A549 (cell line): ENCODE measurements around the gene BST2. TPM values are rescaled to one million over a fixed set of nuclear protein-coding genes. Genes with fewer than 3 reads are reported as not detected.

Experiments used
- ATAC-seq, 2 experiments: fragments of 200-7000 bp in 1 of 2; fragments of >200 bp in 1 of 2; cut with Nextera tagmentation in 1 of 2; cut with Tn5 transposase in 1 of 2; 3 replicates each; pipeline versions ENCODE4 v1.8.0 to v1.9.1; 2018 to 2020; ENCODE audit warnings: mild to moderate bottlenecking in 1 of 2, moderate library complexity in 1 of 2
- CTCF ChIA-PET: fragments of 300-600 bp; sonication (Branson Sonifier 250); formaldehyde crosslinking; extraction: SDS; loops from one replicate; lab custom pipeline; 2021; ENCODE audit warnings: antibody characterized with exemption, inconsistent platforms; lab: Yijun Ruan, JAX
- POLR2A ChIA-PET: fragments of 350-600 bp; formaldehyde crosslinking; extraction: SDS; loops from one replicate; lab custom pipeline; 2021; ENCODE audit warnings: antibody characterized with exemption, inconsistent platforms; lab: Yijun Ruan, JAX
- DNase-seq, 2 experiments: peaks; one replicate each; pipeline versions ENCODE4 v3.0.0 to v3.0.0-alpha.2; 2011 to 2016; ENCODE audit warnings: low read depth in 1 of 2, low spot score in 1 of 2
- FAIRE-seq: peaks from 2 replicates; lab custom pipeline; 2011; peaks lifted over from hg19 to GRCh38; lab: Jason Lieb, UNC
- H3K27ac ChIP-seq, 2 experiments: fragments of >200 bp; sonication (Bioruptor Twin); formaldehyde crosslinking; 3 replicates each; pipeline ENCODE4 v1.5.1; 2016 to 2017
- H3K4me1 ChIP-seq: fragments of >200 bp; sonication (Bioruptor Twin); formaldehyde crosslinking; 3 replicates; pipeline ENCODE4 v1.6.1; 2016
- H3K4me2 ChIP-seq: fragments of >200 bp; sonication (Bioruptor Twin); formaldehyde crosslinking; 3 replicates; pipeline ENCODE4 v1.6.1; 2016
- H3K4me3 ChIP-seq: fragments of >200 bp; sonication (Bioruptor Twin); formaldehyde crosslinking; 3 replicates; pipeline ENCODE4 v1.5.1; 2016
- H3K9me3 ChIP-seq: fragments of >200 bp; sonication (Bioruptor Twin); formaldehyde crosslinking; 3 replicates; pipeline ENCODE4 v1.6.1; 2016
- CBX8 ChIP-seq: fragments of 200-600 bp; sonication (generic); IDR thresholded peaks from 2 replicates; pipeline ENCODE4 v1.6.1; 2016
- CHD4 ChIP-seq: fragments of 200-600 bp; sonication (generic); IDR thresholded peaks from 2 replicates; pipeline ENCODE4 v1.6.1; 2016; ENCODE audit warnings: antibody characterized with exemption, mild to moderate bottlenecking, borderline replicate concordance
- FOSL2 ChIP-seq, 2 experiments: fragments of 450-650 bp in 1 of 2; fragments of >200 bp in 1 of 2; sonication (Bioruptor Twin) in 1 of 2; formaldehyde crosslinking; IDR thresholded peaks; 2 replicates each; pipeline versions ENCODE4 v1.5.0 to v1.6.1; 2016 to 2020; ENCODE audit warnings: mild to moderate bottlenecking in 1 of 2, moderate library complexity in 1 of 2
- GATA3 ChIP-seq: IDR thresholded peaks from 2 replicates; pipeline ENCODE4 v1.6.1; 2012; ENCODE audit warnings: borderline replicate concordance
- KDM1A ChIP-seq: fragments of 200-600 bp; sonication (generic); IDR thresholded peaks from 2 replicates; pipeline ENCODE4 v1.6.1; 2016; ENCODE audit warnings: low read depth, mild to moderate bottlenecking
- MAFK ChIP-seq: fragments of 450-650 bp; IDR thresholded peaks from 2 replicates; pipeline ENCODE4 v1.6.1; 2014; ENCODE audit not compliant: partially characterized antibody
- POLR2A ChIP-seq: IDR thresholded peaks from 2 replicates; pipeline ENCODE4 v1.6.1; 2012; ENCODE audit warnings: mild to moderate bottlenecking, low read length
- POLR2AphosphoS2 ChIP-seq: conservative IDR thresholded peaks from 2 replicates; pipeline ENCODE4 v1.6.1; 2012; ENCODE audit warnings: low read length, improper control_type of control experiment, inconsistent platforms
- RAD21 ChIP-seq, 2 experiments: fragments of >200 bp in 1 of 2; sonication (Bioruptor Twin) in 1 of 2; formaldehyde crosslinking in 1 of 2; IDR thresholded peaks in 1 of 2; conservative IDR thresholded peaks in 1 of 2; 2 replicates in 1 of 2; 3 replicates in 1 of 2; pipeline ENCODE4 v1.6.1; 2012 to 2018; ENCODE audit warnings: inconsistent platforms in 1 of 2
- RARB ChIP-seq: fragments of 250-450 bp; sonication (Bioruptor Pico); IDR thresholded peaks from 2 replicates; pipeline ENCODE4 v1.8.0; 2021; ENCODE audit warnings: mild to moderate bottlenecking, moderate library complexity
- SREBF2 ChIP-seq: fragments of 450-650 bp; IDR thresholded peaks from 2 replicates; pipeline ENCODE4 v1.6.1; 2014; ENCODE audit warnings: mild to moderate bottlenecking, moderate library complexity
- TFCP2L1 ChIP-seq: fragments of 250-450 bp; sonication (Bioruptor Pico); IDR thresholded peaks from 2 replicates; pipeline ENCODE4 v1.5.0; 2021; ENCODE audit warnings: mild to moderate bottlenecking
- ZC3H11A ChIP-seq: fragments of 450-650 bp; IDR thresholded peaks from 2 replicates; pipeline ENCODE4 v1.6.1; 2014; ENCODE audit warnings: antibody characterized with exemption, mild to moderate bottlenecking
- WGBS: methylation state at CpG from one replicate; pipeline ENCODE4 v1.1.6; 2017; ENCODE audit errors: missing lambda C conversion rate; 5-methylcytosine and 5-hydroxymethylcytosine counted together
- polyA plus RNA-seq, 4 experiments: library from polyadenylated mRNA; depleted of rRNA in 3 of 4; stranded (reverse); fragments of >200 nt; fragmentation: RNase III in 1 of 4; extraction: RNeasy Plus Mini Kit Qiagen cat#74134 plus additional on column Dnase treatment in 1 of 4; gene quantifications; 2 replicates in 3 of 4; 3 replicates in 1 of 4; pipeline ENCODE4 v1.2.3, GENCODE V29; 2011 to 2017
- TF ChIP-seq, protein P1 (sequence below): fragments of >200 bp; sonication (Bioruptor Twin); formaldehyde crosslinking; IDR thresholded peaks from 3 replicates; pipeline ENCODE4 v1.5.1; 2016
- TF ChIP-seq, protein P2 (sequence below): IDR thresholded peaks from 2 replicates; pipeline ENCODE4 v1.6.1; 2012
- TF ChIP-seq, protein P3 (sequence below): fragments of >200 bp; sonication (Bioruptor Twin); formaldehyde crosslinking; IDR thresholded peaks from 2 replicates; pipeline ENCODE4 v1.6.1; 2016
- TF ChIP-seq, protein P4 (sequence below): fragments of 150-350 bp; IDR thresholded peaks from 2 replicates; pipeline ENCODE4 v1.6.1; 2014; ENCODE audit warnings: low read depth, mild to moderate bottlenecking, low read length
- TF ChIP-seq, protein P5 (sequence below): fragments of 450-650 bp; IDR thresholded peaks from 2 replicates; pipeline ENCODE4 v1.6.1; 2014; ENCODE audit warnings: antibody characterized with exemption

BST2 gene
- polyA plus RNA-seq, 2 of the 4 experiments (the other 2 are of a cell fraction): 0.12 to 0.26 TPM

DNA sequence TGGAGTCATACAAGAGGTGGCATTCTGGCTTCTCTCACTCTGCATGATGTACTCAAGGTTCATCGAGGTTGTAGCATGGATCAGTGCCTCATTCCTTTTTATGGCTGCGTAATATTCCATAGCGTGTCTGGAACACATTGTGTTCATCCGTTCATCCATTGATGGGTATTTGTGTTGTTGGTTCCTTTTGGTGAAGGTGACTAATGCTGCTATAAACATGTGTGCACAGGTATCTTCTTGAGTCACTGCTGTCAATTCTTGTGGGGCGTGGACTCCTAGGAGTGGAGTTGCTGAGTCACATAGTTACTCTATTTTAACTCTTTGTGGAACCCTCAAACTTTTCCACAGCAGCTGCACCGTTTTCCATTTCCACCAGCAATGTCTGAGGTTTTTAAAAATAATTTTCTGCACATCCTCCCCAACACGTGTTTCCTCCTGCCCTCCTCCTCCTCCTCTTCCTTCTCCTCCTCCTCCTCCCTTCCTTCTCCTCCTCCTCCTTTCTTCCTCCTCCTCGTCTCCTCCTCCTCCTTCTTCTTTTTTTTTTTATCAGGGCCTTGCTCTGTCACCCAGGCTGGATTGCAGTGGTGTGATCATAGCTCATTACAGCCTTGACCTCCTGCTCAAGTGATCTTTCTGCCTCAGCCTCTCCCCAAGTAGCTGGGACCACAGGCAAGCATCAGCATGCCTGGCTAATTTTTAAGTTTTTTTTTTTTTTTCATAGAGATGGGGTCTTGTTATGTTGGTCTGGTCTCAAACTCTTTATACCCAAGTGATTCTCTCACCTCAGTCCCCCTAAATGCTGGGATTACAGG lies 45.0 kb upstream of the BST2 start:
- H3K27ac ChIP-seq: 0 out of 6 replicates have a peak overlapping the region, but pooled peaks of 1 of the 2 experiments have one; percentile 32
- CTCF ChIA-PET: interaction anchor here (0.6 to 0.9 kb wide), 2 partner anchors 16 to 162 kb away, joined by 3 read pairs; no protein-coding TSS in a partner anchor

DNA sequence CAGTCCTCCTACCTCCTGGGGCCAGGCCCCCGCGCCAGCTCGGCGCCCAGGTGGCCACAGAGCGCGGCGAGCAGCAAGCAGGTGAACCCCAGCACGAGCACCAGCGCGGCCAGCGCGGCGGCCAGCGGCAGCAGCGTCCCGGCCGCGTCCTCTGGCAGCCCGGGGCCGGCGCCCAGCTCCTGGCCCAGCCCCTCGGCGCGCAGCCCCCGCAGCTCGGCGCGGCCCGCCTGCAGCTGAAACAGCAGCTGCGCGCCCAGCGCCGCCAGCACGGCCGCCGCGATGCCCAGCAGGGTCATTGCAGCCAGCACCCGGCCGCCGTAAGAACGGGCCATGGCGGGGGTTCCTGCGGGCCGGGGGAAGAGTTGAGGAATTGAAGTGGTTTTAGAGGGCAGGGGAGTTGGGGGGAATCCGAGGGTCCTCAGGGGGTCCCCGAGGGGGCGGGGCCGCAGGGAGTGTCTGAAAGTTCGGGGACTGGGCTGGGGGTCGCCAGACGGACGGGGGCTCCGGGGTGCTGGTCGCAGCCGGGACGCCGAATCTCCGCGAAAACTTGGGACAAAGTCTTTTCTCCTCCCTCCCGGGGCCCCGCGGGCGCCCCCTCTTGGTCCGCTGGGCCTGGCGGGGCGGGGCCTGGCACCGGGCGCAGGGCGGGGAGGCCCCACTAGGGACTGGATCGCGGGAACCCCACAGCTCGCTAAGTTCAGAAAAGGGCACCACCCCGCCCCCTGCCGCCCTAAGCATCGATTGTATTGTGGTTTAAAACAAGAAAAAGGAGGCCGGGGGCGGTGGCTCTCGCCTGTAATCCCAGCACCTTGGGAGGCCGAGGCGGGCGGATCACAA lies 42.9 kb upstream of the BST2 start, which contains the start of gene TMEM221:
Gene TMEM221, minus strand, starts transcription at position 538 of the 837 bp plus-strand sequence. Its CDS starts 206 bp downstream, at position 332.
- Histone ChIP-seq H3K9me3 (no peaks in the 10 kb centered on the region), H3K4me3 (peak within 1 kb of the TSS; percentile 50), H3K4me2 (peak within 1 kb of the TSS; percentile 71), H3K4me1 (0 out of 3 replicates have a peak, but pooled peaks cover 6% of the 10 kb centered on the region), H3K27ac (peak within 1 kb of the TSS; percentile 58 to 85)
- POLR2A ChIA-PET: interaction anchor here (1.0 kb wide), 2 partner anchors 23 to 29 kb away, joined by 3 read pairs; partner anchors contain the start of gene MVB12A
- ATAC-seq: peak; percentile 78 to 88
- 3% methylated on average over 13 of the region's 81 CpGs for WGBS
- peak; percentile 55 to 66 for DNase-seq
- CTCF ChIA-PET: interaction anchor here (0.5 to 2.2 kb wide), 17 partner anchors 8 to 761 kb away, joined by 3 to 13 read pairs (median 4); partner anchors contain the start of genes CCDC194, MVB12A and NXNL1
- TF ChIP-seq KDM1A: no peak
- TF ChIP-seq, protein P1, sequence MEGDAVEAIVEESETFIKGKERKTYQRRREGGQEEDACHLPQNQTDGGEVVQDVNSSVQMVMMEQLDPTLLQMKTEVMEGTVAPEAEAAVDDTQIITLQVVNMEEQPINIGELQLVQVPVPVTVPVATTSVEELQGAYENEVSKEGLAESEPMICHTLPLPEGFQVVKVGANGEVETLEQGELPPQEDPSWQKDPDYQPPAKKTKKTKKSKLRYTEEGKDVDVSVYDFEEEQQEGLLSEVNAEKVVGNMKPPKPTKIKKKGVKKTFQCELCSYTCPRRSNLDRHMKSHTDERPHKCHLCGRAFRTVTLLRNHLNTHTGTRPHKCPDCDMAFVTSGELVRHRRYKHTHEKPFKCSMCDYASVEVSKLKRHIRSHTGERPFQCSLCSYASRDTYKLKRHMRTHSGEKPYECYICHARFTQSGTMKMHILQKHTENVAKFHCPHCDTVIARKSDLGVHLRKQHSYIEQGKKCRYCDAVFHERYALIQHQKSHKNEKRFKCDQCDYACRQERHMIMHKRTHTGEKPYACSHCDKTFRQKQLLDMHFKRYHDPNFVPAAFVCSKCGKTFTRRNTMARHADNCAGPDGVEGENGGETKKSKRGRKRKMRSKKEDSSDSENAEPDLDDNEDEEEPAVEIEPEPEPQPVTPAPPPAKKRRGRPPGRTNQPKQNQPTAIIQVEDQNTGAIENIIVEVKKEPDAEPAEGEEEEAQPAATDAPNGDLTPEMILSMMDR: peak; percentile 47
- 0 out of 2 replicates have a peak, but pooled peaks have one; percentile 8 for TF ChIP-seq POLR2A
- FAIRE-seq: no peak

More for the DNA sequence above, 45.0 kb upstream of the BST2 start:
- H3K4me1 ChIP-seq: 0 out of 3 replicates have a peak, but pooled peaks cover 6% of the 10 kb centered on the region
- 26% methylated on average over 7 of the region's 8 CpGs for WGBS
- DNase-seq (peak in 1 of 2 experiments; percentile 73), FAIRE-seq (no peak), ATAC-seq (no peak)
- H3K9me3 ChIP-seq: no peaks in the 10 kb centered on the region
- no peak for TF ChIP-seq FOSL2 (IDR thresholded peaks at IDR 0.05)
- peak; percentile 72 for TF ChIP-seq FOSL2 (CRISPR knock-in tag; IDR thresholded peaks at IDR 0.05)
- TF ChIP-seq, protein P2, sequence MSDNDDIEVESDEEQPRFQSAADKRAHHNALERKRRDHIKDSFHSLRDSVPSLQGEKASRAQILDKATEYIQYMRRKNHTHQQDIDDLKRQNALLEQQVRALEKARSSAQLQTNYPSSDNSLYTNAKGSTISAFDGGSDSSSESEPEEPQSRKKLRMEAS: 0 out of 2 replicates have a peak, but pooled peaks have one; percentile 36
- peak; percentile 58 for TF ChIP-seq MAFK
- TF ChIP-seq, protein P3, sequence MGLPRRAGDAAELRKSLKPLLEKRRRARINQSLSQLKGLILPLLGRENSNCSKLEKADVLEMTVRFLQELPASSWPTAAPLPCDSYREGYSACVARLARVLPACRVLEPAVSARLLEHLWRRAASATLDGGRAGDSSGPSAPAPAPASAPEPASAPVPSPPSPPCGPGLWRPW: no peak
- POLR2A ChIA-PET: no interaction called here
- peak overlapping the region; percentile 36; the same call in 1 of the 3 replicates for H3K4me2 ChIP-seq
- H3K4me3 ChIP-seq: no peak overlapping the region

DNA sequence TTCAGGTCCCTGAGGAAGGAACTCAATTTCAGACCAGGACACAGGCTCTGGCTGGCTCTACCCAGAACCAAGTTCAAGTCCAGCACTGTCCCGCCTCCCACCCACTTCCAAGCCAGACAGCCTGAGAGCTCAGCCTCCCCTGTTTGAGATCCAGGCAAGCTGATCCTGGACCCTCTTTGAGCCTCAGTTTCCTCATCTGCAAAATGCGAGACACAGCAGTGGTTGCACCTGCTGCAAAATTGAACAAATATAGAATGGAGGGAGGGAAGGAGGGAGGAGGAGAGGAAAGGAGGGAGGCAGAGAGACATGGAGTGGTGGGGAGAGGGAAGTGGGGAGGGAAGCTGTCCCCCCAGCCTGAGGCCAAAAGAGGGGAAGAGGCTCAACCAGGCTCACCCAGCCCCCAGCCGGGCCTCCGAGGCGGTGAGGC lies 42.3 kb upstream of the BST2 start:
- TF ChIP-seq GATA3 (no peak), CHD4 (no peak), RARB (no peak), FOSL2 (IDR thresholded peaks at IDR 0.05) (no peak), FOSL2 (CRISPR knock-in tag; IDR thresholded peaks at IDR 0.05) (no peak), TFCP2L1 (CRISPR knock-in tag) (no peak), ZC3H11A (no peak), RAD21 (conservative IDR thresholded peaks at IDR 0.05 in 1 of 2, IDR thresholded peaks at IDR 0.05 in 1 of 2) (no peak), SREBF2 (no peak), CBX8 (no peak), POLR2AphosphoS2 (no peak)
- TF ChIP-seq, protein P4, sequence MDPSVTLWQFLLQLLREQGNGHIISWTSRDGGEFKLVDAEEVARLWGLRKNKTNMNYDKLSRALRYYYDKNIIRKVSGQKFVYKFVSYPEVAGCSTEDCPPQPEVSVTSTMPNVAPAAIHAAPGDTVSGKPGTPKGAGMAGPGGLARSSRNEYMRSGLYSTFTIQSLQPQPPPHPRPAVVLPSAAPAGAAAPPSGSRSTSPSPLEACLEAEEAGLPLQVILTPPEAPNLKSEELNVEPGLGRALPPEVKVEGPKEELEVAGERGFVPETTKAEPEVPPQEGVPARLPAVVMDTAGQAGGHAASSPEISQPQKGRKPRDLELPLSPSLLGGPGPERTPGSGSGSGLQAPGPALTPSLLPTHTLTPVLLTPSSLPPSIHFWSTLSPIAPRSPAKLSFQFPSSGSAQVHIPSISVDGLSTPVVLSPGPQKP: no peak
- TF ChIP-seq, protein P5, sequence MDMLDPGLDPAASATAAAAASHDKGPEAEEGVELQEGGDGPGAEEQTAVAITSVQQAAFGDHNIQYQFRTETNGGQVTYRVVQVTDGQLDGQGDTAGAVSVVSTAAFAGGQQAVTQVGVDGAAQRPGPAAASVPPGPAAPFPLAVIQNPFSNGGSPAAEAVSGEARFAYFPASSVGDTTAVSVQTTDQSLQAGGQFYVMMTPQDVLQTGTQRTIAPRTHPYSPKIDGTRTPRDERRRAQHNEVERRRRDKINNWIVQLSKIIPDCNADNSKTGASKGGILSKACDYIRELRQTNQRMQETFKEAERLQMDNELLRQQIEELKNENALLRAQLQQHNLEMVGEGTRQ: no peak
- TF ChIP-seq, protein P2: no peak
- no peaks in the 10 kb centered on the region for H3K9me3 ChIP-seq
- CTCF ChIA-PET: interaction anchor here (0.6 to 2.2 kb wide), 11 partner anchors 13 to 760 kb away, joined by 3 to 13 read pairs (median 5); partner anchors contain the start of genes CCDC194, MVB12A and NXNL1
- ATAC-seq (peak; percentile 17 to 46; a peak in 4 of 6 replicates), FAIRE-seq (no peak), DNase-seq (no peak)
- H3K4me3 ChIP-seq: peak overlapping the region; percentile 50
- POLR2A ChIA-PET: no interaction called here
- 0 out of 3 replicates have a peak, but pooled peaks cover 6% of the 10 kb centered on the region for H3K4me1 ChIP-seq
- H3K27ac ChIP-seq: peak overlapping the region; percentile 58 to 85; a peak in 5 of 6 replicates
- 30% methylated on average over 4 of the region's 5 CpGs for WGBS
- peak overlapping the region; percentile 71 for H3K4me2 ChIP-seq
